HTR-8/SVneo (cell line): ENCODE results near the gene LECT2.

ENCODE experiments used
- DNase-seq: peaks from one replicate; pipeline ENCODE4 v3.0.0; 2011; ENCODE audit warnings: low spot score, mixed read lengths; ENCODE audit not compliant: insufficient read length
- FAIRE-seq: peaks from 2 replicates; lab custom pipeline; 2011; peaks lifted over from hg19 to GRCh38; lab: Jason Lieb, UNC

The LECT2 gene

GRCh38 chr5:135942202-135942771 is 12.5 kb downstream of the LECT2 start:
- FAIRE-seq (no peak), DNase-seq (no peak)

- no peak for DNase-seq
- FAIRE-seq, result no peak
Measured at GRCh38 chr5:135941711-135942110, 13.1 kb downstream of the LECT2 start.

GRCh38 chr5:135937245-135937911 is 17.4 kb downstream of the LECT2 start:
- DNase-seq, result no peak
- FAIRE-seq, result no peak

GRCh38 chr5:135934939-135935338 is 19.8 kb downstream of the LECT2 start:
- FAIRE-seq, result no peak
- DNase-seq, result no peak

- no peak for DNase-seq
- no peak for FAIRE-seq
Measured at GRCh38 chr5:135930949-135931295, 23.9 kb downstream of the LECT2 start.

- FAIRE-seq, result no peak
- peak; percentile 23 for DNase-seq
Measured at GRCh38 chr5:135930029-135930948, 24.5 kb downstream of the LECT2 start.

GRCh38 chr5:135921388-135921787 is 33.4 kb downstream of the LECT2 start:
- DNase-seq (no peak), FAIRE-seq (no peak)

GRCh38 chr5:135920199-135920598 is 34.6 kb downstream of the LECT2 start:
- FAIRE-seq, result no peak
- DNase-seq, result no peak

- no peak for FAIRE-seq
Measured at GRCh38 chr5:135916638-135917263, 38.0 kb downstream of the LECT2 start.

GRCh38 chr5:135915466-135916001 is 39.2 kb downstream of the LECT2 start:
- DNase-seq (no peak), FAIRE-seq (no peak)

More at GRCh38 chr5:135916638-135917263, 38.0 kb downstream of the LECT2 start:
- no peak for DNase-seq

- FAIRE-seq (no peak), DNase-seq (no peak)
Measured at GRCh38 chr5:135913713-135914626, 40.8 kb downstream of the LECT2 start.

- no peak for DNase-seq
- FAIRE-seq, result no peak
Measured at GRCh38 chr5:135905144-135905543, 49.6 kb downstream of the LECT2 start.

GRCh38 chr5:135901633-135902032 is 53.1 kb downstream of the LECT2 start:
- DNase-seq (no peak), FAIRE-seq (no peak)

GRCh38 chr5:135900276-135900675 is 54.5 kb downstream of the LECT2 start:
- FAIRE-seq (no peak), DNase-seq (no peak)

- DNase-seq (no peak), FAIRE-seq (no peak)
Measured at GRCh38 chr5:135898651-135899050, 56.1 kb downstream of the LECT2 start.
